Raji (cell line): ENCODE measurements around the gene ADAD2.

ENCODE experiments used
- POLR2A ChIP-seq: IDR thresholded peaks from 2 replicates; pipeline ENCODE4 v1.6.1; 2011; ENCODE audit warnings: low read depth, low read length, control low read depth; ENCODE audit not compliant: insufficient read depth

The ADAD2 gene

DNA sequence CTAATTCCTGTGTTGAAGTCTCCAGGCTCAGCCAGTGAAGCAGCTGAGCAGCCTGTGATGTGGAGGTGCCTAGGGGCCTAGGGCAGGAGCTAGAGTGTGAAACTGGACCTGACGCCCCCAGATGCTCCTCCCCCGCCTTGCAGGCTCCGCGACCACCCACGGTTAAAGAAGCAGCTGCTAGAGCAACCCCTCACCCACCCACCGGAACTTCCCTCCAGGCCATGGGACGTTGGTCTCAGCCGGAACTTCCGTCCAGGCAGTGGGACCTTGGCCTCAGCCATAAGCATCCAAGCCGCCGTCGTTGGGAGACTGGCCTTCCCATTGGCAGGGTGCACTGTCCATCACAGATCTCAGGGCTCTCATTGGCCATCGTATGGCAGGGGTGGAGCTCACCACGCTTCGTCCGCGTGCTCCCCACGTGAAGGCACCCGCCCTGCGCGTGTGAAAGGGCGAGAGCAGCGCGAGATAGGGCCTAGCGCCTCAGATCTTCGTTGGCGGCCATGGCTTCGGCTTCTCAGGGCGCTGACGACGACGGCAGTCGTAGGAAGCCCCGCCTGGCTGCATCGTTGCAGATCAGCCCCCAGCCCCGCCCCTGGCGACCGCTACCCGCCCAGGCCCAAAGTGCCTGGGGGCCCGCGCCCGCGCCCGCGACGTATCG is at the start of gene ADAD2:
Gene ADAD2, plus strand, starts transcription at position 427 of the 658 bp plus-strand sequence. Its CDS starts 74 bp downstream, at position 501.
- TF ChIP-seq POLR2A: no peak

DNA sequence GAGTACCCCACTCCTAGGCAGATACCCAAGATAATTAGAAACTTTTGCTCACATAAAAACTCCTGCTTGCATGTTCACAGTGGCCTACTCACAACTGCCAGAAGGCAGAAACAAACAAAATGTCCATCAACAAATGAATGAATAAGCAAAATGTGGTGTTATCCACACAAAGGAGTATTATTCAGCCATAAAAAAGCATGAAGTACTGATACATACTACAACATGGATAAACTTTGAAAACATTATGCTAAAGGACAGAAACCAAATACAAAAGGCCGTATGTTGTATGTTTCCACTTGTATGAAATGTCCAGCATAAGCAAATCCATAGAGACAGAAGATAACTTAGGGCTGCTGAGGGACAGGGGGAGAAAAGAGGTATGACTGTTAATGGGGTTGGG is 47.9 kb upstream of the ADAD2 start:
- TF ChIP-seq POLR2A: no peak

DNA sequence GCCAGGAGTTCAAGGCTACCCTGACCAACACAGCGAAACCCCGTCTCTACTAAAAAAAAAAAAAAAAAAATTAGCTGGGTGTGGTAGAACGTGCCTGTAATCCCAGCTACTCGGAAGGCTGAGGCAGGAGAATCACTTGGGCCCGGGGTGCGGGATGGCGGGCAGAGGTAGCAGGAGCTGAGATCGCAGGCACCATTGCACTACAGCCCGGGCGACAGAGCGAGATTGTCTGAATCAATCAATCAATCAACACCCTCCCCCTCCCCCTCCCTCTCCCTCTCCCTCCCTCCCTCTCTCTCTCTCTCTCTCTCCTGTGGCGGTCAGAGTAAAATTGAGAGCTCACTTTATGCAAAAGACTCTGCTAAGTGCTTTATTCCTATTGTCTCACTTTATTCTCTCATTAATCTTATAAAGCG is 47.2 kb upstream of the ADAD2 start:
- no peak for TF ChIP-seq POLR2A

DNA sequence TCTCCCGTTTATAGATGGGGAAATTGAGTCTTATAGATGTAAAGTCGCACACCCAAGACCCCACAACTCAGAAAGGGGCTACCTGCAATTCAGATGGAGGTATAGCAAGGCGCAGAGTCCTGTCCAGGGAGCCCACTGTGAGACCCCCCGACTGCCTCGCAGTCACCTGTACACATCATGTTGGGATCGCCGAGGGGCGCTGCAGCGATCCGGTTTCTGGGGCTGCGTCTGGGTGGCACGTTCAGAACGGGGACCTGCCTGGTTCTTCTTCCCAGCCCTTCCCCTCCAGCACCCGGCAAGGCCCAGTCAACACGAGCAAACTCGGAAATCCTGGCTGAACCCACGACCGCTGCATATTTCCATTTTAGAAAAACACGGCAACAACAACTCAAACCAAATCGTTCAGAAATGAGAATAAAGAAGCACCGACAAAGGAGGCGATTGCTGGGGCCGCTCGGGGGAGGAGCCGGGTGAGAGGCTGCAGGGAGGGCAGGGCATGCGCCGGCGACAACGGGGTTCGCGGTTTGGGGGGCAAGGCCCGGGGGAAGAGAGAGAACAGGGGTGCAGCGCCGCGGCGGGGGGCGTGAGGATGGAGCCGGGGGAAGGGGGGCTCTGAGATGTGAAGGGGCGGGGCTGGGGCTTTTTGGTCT is 46.6 kb upstream of the ADAD2 start:
- TF ChIP-seq POLR2A: no peak

DNA sequence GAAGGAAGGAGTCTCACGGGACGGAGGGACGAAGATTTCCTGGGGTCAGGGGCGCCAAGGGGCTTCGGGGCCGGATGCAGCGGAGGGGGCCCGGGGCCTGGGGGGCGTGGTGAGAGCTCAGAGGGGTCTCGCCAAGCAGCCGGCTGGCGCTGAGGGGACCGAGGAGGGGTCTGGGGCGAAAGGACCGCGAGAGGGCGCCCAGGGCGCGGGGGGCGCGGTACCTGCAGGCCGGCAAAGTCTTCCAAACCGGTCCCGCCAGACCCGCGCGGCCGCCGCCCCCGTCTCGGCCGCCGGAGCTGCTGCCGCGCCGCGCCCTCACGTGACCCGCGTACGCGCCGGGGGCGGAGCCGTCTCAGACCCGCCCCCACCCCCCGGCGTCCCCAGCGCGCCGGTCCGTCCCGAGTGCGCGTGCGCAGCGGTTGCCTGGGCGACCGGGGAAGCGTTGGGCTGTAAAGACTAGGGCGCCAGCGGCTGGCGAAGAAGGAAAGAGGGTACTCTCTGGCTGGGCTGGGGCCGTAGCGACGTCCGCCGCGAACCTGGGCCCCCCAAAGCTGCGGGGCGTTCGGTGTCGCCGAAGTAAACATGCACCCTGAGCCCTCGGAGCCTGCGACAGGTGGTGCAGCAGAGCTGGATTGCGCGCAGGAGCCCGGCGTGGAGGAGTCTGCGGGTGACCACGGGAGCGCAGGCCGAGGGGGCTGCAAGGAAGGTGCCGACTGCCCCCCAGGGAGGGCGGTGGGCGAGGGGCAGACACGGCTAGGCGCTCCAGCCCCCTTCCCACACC is 45.9 kb upstream of the ADAD2 start, which contains the start of the genes DNAAF1 and HSDL1:
Gene DNAAF1, plus strand, starts transcription at position 450 of the 781 bp plus-strand sequence. Its CDS starts 133 bp downstream, at position 583.
Gene HSDL1, minus strand, starts transcription at position 319 of the 781 bp plus-strand sequence. CDS start 13,856 bp downstream, outside the sequence.
- peak; percentile 73 for TF ChIP-seq POLR2A

DNA sequence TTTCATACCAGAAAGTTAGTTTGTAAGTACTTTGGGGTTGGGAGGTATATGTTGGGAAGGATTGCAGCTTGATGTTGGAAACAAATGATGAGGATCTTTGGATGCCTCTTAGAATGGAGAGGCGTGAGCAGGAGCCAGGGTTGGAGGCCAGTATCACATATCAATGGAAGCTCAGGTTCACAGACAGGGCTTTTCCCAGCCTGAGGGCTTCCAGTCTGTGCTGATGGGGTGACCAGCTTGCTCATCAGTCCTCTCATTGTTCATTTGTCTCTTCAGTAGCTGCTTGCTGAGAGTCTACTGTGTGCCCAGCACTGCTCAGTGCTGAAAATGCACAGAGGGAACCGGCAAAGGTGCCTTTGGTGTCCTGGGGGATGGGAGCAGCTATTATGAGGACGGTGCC is 40.0 kb upstream of the ADAD2 start:
- TF ChIP-seq POLR2A: no peak

DNA sequence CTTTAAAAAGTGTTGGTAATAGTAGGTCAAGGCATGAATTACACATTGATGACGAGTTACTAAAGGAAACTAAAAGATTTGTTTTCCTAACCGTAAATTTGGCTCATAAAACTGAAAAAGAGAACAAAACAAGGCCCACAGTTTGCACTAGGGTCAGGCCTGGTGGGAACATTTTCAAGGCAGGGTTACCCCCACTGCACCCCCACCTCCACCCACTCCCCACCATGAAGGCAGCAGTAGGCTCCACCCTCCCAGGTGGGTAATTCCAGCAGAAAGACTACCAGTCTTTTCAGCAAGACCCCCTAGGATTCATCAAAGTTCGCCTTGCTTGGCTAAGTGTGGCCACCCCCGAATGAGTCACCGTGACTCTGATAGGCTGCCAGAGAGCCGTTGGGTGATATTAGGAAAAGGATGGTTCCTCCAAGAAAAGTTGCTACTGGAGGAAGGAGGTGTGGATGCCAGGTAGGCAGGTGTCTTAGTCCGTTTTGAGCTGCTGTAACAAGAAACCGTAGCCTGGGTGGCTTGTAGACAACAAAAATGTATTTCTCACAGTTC is 37.2 kb upstream of the ADAD2 start:
- no peak for TF ChIP-seq POLR2A

DNA sequence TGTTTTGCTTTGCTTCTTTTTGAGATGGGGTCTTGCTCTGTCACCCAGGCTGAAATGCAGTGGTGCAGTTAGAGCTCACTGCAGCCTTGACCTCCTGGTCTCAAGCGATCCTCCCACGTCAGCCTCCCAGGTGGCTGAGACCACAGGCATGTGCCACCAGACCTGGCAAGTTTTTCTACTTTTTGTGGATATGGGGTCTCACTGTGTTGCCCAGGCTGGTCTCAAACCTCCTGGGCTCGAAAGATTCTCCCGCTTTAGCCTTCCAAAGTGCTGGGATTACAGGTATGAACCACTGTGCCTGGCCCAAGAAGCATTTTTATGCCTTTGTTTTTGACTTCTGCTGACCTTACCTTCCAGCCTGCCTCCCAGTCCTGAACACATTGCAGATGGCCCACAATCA is 35.7 kb upstream of the ADAD2 start:
- no peak for TF ChIP-seq POLR2A

DNA sequence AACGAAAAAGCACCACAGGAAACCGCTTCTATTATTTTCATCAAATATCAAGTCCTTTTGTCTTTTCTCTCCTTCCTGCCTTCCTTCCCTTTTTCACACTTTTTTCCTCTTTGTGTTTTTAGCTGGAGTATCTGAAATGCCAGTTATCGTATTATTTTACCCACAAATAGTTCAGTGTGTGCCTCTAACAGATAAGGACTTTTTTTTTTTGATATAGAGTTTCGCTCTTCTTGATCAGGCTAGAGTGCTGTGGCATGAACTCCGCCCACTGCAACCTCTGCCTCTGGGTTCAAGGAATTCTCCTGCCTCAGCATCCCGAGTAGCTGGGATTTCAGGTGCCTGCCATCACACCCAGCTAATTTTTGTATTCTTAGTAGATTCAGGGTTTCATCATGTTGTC is 35.2 kb upstream of the ADAD2 start:
- TF ChIP-seq POLR2A: no peak

DNA sequence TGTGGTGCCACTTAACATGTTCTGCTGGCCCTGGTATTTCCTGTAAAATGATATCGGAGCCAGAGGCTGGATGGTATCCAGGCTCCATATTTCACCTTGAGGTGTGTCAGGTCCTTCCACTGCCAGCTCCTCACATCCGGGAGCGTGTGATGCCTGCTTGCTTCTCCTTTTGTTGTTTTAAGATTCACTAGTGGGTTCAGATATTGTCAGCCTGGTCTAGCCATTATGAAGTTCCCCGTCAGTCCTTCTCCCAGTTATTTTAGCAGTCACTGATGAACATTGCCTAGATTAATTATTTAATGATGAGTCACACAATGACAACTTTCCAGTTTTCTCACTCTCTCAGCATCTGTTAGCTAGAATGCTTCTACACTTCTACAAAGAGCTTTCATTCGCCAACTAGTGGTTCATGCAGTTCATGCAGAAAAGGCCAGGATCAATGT is 34.6 kb upstream of the ADAD2 start:
- no peak for TF ChIP-seq POLR2A

DNA sequence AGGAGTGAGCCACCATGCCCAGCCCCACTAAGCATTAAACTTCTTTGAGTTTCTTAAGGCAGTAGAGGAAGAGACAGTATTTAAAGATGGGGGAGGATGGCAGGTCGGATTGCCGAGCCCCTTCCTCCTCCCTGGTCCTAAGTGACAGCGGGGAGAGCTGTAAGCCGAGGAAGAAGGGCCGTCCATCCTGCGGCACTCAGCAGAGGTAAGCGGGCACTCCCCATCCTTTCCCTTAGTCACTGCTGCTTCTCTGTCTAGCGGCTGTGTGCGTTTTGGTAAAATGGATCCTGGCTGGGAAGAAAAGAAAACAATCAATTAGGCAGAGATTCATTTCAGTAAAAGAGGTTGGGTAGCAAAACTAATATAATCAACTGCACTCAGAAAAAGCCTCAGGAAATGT is 31.9 kb upstream of the ADAD2 start:
- TF ChIP-seq POLR2A: no peak

DNA sequence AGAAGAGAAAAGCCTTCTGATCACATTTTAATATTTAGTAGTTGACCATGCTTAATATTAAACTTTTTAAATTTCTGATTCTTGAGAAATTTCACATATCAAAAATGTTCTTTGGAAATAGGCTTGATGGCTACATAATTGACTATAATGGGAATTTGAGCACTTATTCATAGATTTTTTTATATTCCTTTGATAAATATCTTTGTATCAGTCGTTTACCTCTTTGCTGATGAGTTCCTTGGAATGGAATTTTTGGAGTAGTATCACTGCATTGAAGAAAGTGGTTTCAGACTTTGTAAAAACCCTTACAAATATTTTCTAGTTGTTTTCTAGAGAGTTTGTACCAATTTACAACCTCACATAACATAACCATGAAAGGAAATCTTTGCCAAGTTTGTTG is 31.2 kb upstream of the ADAD2 start:
- no peak for TF ChIP-seq POLR2A

DNA sequence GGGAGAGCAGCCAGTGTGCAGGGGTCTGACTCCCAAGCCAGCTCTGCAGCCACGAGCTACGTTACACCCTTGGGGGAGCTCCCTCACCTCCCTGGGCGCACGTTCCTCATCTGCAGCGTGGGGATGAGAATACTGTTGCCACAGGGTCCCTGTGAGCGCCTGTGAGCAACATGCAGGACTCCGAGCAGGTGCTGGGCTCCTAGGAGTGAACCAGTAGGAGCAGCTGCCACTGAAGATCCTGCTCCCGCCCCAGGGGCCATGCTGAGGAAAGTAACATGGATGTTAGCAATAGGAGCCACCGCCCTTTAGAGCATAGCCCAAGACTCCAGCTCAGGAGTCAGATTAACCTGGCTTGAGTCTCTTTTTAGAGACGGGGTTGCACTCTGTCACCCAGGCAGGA is 29.9 kb upstream of the ADAD2 start:
- no peak for TF ChIP-seq POLR2A

DNA sequence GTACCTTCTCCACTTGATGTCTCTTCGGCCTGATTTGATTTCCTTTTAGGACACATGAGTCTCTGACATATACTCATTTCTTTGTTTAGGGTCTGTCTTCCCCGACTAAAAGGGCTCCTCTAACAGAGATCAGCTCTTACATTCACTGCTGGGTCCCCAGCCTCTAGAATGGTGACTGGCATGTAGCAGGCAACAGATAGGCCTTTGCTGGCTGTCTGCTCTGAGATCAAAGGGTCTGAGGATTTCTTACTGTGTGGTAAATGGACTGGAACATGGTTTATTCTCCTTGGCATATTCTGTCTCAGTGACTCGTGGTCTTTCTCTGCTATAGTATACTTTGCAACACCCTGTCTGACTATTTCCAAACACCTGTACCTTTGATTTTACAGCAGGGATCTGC is 29.2 kb upstream of the ADAD2 start:
- TF ChIP-seq POLR2A: no peak

DNA sequence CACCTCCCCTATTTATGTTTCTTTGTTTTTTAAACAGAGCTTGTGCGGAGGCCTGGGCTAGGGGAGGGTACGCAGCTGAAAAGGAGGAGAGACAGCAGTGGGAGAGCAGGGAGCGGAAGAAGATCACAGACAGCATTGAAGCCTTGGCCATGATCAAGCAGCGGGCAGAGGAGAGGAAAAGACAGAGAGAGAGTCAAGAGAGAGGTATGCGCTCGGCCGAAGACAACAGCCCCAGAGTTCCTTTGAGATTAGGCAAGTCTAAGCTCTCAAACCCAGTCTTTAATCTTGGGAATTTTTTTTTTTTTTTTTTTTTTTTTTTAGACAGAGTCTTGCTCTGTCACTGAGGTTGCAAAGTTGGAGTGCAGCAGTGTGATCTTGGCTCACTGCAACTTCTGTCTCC is 25.2 kb upstream of the ADAD2 start:
- TF ChIP-seq POLR2A: no peak

DNA sequence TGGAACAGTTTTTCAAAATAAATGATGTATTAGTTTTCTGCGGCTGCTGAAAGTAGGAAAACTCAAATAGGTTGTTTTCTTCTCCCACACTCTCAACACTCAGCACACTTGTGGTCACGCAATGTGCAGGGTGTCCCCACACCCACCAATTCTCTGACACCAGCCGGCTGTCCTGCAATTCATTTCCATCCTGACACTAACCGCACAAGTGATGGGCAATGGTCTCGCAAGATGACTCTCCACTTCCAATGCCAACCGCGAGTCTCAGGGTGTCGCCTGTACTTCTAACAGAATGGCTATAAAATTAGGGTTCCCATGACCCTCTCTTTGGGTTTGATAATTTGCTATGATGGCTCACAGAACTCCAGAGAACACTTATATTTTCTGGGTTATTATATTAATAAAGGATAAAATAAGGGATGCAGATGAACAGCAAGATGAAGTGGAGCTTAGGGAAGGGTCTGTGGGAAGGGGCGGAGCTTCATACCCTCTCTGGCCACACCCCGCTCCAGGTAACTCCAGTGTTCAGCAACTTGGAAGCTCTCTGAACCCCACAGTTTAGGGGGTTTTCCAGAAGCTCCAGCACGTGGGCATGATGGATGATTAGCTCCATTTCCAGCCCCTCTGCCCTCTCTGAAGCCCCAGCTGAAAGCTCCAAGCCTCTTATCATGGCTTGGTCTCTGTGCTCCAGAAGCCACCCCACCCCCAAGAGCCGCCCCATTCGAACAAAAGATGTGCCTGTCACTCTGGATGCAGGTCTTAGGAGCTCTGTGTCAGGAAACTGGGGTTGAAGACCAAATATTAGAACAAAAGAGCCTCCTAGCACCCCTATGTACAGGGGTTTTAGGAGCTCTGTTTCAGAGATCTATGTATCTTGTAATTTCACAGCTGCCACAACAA is 23.9 kb upstream of the ADAD2 start:
- TF ChIP-seq POLR2A: no peak
